AG10803 (cell line): ENCODE data around the gene TCF25.

ENCODE experiments used
- DNase-seq: peaks from one replicate; pipeline ENCODE4 v3.0.0; 2010; ENCODE audit warnings: low read depth
- H3K4me3 ChIP-seq: 2 replicates; pipeline ENCODE4 v1.5.1; 2011; ENCODE audit warnings: mild to moderate bottlenecking, low read length, control low read depth
- TF ChIP-seq, protein P1 (sequence below): conservative IDR thresholded peaks from 2 replicates; pipeline ENCODE4 v1.5.1; 2011; ENCODE audit warnings: mild to moderate bottlenecking, low read length, control low read depth, inconsistent platforms

The TCF25 gene

DNA sequence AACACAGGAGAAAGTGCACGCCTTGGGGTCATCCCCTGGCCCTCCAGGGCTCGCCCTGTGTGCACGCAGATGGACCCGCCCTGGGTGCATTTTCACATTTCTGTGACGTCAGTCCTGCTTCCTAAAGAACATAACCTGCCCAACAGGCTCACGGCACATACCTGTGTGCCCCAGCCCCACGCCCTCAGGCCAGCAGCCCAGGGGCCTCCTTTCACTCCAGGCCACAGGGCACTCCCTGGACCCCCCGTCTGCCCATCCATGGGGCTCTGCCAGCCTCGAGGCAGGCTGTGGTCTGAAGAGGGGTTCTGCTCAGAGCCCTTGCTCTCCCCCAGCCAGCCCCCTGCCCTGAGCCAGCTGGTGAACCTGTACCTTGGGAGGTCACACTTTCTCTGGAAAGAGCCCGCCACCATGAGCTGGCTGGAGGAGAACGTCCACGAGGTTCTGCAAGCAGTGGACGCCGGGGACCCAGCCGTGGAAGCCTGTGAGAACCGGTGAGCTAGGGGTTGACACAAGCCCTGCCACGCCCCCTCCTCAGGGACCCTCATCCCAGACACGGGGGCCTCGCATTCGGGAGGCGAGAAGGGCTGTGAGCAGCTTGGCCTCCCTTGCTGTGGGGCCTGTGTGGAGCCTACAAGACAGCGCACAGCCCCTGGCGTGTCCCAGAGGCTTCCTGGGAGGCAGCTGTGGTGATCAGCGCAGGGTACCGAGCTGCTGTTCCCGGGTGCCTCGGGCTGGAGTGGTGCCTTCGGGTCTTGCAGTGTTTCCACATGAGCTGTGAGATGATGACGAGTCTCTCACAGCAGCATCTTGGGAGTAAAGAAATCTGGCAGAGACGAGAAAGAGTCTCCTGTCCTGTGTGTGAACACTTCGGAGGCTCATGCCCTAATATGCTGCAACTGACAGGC is 31.5 kb downstream of the TCF25 start:
- DNase-seq = no peak
- TF ChIP-seq, protein P1, sequence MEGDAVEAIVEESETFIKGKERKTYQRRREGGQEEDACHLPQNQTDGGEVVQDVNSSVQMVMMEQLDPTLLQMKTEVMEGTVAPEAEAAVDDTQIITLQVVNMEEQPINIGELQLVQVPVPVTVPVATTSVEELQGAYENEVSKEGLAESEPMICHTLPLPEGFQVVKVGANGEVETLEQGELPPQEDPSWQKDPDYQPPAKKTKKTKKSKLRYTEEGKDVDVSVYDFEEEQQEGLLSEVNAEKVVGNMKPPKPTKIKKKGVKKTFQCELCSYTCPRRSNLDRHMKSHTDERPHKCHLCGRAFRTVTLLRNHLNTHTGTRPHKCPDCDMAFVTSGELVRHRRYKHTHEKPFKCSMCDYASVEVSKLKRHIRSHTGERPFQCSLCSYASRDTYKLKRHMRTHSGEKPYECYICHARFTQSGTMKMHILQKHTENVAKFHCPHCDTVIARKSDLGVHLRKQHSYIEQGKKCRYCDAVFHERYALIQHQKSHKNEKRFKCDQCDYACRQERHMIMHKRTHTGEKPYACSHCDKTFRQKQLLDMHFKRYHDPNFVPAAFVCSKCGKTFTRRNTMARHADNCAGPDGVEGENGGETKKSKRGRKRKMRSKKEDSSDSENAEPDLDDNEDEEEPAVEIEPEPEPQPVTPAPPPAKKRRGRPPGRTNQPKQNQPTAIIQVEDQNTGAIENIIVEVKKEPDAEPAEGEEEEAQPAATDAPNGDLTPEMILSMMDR = no peak
- H3K4me3 ChIP-seq = no peak overlapping the region

DNA sequence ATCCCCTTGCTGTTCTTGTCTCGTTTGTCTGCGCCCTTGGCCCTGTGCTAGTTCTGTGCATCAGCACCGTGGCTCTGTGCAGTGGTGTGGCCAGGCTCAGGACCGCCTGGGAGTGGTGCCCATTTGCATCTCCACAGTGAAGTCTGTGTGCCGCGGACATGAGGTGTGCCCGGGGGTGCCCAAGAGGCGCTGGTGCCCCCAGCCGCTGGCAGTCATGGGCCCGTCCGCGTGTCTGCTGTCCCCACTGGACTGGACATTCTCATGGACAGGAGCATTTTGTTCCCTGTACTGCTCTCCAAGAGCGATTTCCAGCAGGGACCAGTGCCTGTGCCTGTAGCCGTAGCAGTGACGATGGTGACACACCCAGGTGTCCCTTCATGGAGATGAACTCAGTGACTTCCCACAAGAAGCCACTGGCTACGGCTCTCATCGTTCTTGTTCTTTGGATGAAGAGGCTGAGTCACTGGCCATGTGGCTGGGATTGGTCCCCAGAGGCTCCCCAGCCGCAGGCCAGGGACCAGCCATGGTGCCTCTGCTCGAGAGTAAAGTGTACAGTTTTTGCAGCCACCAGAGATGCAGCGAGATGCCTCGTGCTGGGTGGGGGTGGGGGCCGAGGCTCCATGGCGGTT is 32.2 kb downstream of the TCF25 start:
- DNase-seq = no peak
- TF ChIP-seq, protein P1 = no peak
- no peak overlapping the region for H3K4me3 ChIP-seq

DNA sequence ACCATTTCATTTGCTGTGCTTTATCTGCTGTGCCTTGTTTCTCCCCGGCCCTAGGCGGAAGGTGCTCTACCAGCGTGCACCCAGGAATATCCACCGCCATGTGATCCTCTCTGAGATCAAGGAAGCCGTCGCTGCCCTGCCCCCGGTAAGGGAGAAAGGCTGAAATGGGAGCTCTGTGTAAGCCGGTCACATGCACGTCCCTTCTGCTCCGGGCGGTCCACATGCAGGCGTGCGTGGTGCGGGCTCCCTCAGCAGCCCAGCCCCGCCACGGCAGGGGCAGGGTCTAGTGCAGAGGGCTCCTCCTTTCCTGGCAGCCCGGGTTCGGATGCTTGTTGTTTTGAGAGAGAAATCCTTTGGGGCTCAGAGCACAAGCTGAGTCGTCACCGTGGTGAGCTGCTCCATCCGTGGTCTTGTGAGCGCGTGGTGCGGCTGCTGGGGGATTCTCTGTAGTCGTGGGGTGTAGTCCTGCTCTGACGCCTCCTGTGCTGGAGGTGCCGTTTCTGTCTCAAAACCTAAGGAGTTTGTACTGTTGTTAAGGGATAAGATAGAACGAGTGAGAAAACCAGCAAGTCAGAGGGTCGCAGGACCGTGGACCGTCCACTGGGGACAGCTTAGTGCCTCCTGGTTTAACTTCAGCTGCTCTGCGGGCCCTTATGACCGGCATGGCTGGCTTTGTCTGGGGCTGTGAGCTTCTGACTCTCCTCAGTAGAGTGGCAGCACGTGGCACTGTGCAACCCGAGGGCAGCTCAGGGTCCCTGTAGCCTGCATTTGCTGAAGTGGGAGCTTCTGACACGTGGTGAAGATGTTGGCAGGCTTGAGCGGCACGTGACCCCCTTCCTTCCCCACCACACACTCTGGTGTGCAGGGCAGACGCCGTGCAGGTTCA is 33.0 kb downstream of the TCF25 start:
- DNase-seq = no peak
- TF ChIP-seq, protein P1 = no peak
- no peak overlapping the region for H3K4me3 ChIP-seq

DNA sequence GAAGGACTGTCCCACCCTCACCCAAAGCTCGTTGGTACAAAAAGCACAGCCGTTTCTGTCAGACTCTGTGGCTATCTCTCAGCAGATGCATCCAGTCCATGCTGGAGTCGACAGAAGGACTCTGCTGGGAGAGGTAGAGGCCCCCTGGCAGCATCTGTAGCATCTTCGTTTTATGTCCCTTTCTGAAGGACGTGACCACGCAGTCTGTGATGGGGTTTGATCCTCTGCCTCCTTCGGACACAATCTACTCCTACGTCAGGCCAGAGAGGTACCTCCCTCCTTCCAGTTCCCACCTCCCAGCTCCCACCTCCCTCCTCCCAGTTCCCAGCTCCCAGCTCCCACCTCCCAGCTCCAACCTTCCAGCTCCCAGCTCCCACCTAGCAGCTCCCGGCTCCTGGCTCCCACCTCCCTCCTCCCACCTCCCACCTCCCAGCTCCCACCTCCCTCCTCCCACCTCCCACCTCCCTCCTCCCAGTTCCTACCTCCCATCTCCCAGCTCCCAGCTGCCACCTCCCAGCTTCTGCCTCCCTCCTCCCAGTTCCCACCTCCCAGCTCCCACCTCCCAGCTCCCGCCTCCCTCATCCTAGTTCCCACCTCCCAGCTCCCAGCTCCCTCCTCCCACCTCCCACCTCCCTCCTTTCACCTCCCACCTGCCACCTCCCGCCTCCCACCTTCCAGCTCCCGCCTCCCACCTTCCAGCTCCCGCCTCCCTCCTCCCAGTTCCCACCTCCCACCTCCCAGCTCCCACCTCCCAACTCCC is 33.8 kb downstream of the TCF25 start:
- TF ChIP-seq, protein P1 = no peak
- H3K4me3 ChIP-seq = no peak overlapping the region
- no peak for DNase-seq

DNA sequence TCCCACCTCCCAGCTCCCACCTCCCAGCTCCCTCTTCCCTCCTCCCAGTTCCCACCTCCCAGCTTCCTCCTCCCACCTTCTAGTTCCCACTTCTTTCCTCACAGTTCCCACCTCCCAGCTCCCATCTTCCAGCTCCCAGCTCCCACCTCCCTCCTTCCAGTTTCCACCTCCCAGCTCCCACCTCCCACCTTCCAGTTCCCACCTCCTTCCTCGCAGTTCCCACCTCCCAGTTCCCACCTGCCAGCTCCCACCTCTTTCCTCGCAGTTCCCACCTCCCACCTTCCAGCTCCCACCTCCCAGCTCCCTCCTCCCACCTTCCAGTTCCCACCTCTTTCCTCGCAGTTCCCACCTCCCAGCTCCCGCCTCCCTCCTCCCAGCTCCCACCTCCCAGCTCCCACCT is 34.8 kb downstream of the TCF25 start:
- H3K4me3 ChIP-seq = no peak overlapping the region
- TF ChIP-seq, protein P1 = no peak
- DNase-seq = no peak

DNA sequence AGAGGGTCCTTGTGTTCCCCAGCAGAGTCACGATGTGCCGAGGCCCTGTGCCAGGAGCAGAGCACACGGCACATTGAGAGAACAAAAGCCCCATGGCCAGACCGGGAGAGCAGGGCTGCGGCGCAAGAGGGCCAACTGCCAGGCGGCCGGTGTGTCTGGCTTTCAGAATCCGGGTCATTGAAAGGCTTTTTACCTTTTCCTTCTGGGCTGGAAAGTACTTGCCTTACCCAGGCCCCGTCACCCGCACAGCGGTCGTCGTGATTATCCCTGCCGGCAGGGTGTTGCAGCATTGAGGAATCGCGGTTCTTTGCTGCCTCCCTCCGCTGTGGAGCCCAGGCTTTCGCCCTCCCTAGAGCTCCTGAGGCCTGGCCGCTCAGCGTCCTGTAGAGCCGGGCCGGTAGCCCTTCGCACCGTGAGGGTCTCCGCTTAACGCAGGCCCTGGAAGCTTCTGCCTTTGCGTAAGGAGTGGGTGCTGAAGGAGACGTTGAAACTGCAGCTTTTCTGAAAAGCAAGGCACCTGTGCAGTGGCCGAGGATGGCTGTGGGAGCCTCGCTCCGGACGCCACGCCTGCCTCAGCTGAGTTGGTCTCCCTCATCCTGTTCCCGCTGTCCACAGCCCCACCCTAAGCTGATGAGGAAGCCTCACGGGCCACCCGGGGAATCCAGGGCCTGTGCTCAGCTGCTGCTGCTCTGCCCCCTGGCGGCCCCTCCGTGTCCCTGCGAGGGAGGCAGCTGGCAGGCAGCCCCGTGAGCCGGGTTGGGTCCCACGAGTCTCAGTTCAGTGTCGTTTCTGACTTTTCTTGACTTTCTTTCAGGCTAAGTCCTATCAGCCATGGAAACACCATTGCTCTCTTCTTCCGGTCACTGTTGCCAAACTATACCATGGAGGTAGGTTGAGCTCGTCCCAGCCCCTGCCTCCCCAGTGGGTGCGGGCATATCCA is 36.7 kb downstream of the TCF25 start:
- TF ChIP-seq, protein P1 = peak; percentile 72
- no peak overlapping the region for H3K4me3 ChIP-seq
- DNase-seq = peak; percentile 77
